Peyer's patch (tissue), 4 donors: ENCODE results near the gene LRRK2. TPM values are rescaled to one million over a fixed set of nuclear protein-coding genes. Genes with fewer than 3 reads are reported as not detected.
"Not testable (repeated sequence)": the region's sequence is repeated elsewhere in the genome, so short reads cannot be mapped to it uniquely, and the experiment has no call there.

Experiments
- DNase-seq, 3 donors: peaks; one replicate each; pipeline ENCODE4 v3.0.0-alpha.2; 2017 to 2019
- H3K27ac ChIP-seq, 4 donors: fragments of 200-600 bp; sonication (generic); one replicate each; pipeline ENCODE4 v1.5.1; 2016 to 2019
- H3K27me3 ChIP-seq, 2 donors: fragments of 200-600 bp; sonication (generic); one replicate each; pipeline ENCODE4 v1.5.1; 2019
- H3K36me3 ChIP-seq, 3 donors: fragments of 200-600 bp; sonication (generic); one replicate each; pipeline ENCODE4 v1.5.1; 2016 to 2019
- H3K4me1 ChIP-seq, 4 donors: fragments of 200-600 bp; sonication (generic); one replicate each; pipeline ENCODE4 v1.5.1; 2016 to 2019
- H3K4me3 ChIP-seq, 4 donors: fragments of 200-600 bp; sonication (generic); 1 replicate in 3 of 4; 2 replicates in 1 of 4; pipeline ENCODE4 v1.5.1; 2016 to 2019; ENCODE audit warnings: mild to moderate bottlenecking in 1 of 4
- H3K9me3 ChIP-seq, 4 donors: fragments of 200-600 bp; sonication (generic); one replicate each; pipeline ENCODE4 v1.5.1; 2016 to 2019; ENCODE audit warnings: mild to moderate bottlenecking in 1 of 4
- CTCF ChIP-seq, 6 experiments: fragments of 450-650 bp in 4 of 6; fragments of 200-600 bp in 2 of 6; sonication (generic) in 1 of 6; IDR thresholded peaks; one replicate each; pipeline ENCODE4 v1.5.1; 2017 to 2019; ENCODE audit warnings: antibody characterized with exemption in 6 of 6, mild to moderate bottlenecking in 3 of 6, moderate library complexity in 1 of 6
- POLR2A ChIP-seq, 2 donors: fragments of 450-650 bp; IDR thresholded peaks; one replicate each; pipeline ENCODE4 v1.5.1; 2017; ENCODE audit warnings: antibody characterized with exemption in 2 of 2, mild to moderate bottlenecking in 2 of 2, moderate library complexity in 2 of 2
- total RNA-seq, 4 donors: library from RNA; depleted of rRNA; stranded (reverse); fragments of >200 nt; gene quantifications; one replicate each; pipeline ENCODE4 v1.1.0, GENCODE V29; 2016

LRRK2 gene
- total RNA-seq, 4 donors from 2014 or later = 2.6 to 44.6 (median 4.9) TPM

- H3K27me3 ChIP-seq = no peaks in the 10 kb centered on the region
- no peaks in the 10 kb centered on the region for H3K9me3 ChIP-seq
- DNase-seq = no peak
- H3K4me1 ChIP-seq = no peaks in the 10 kb centered on the region
- H3K27ac ChIP-seq = no peak overlapping the region
- H3K4me3 ChIP-seq = no peak overlapping the region
- TF ChIP-seq CTCF (IDR thresholded peaks at IDR 0.05) = no peak
- TF ChIP-seq POLR2A (IDR thresholded peaks at IDR 0.05) = no peak
- H3K36me3 ChIP-seq = no peaks in the 10 kb centered on the region
These were observed 17.2 kb upstream of the LRRK2 start for GRCh38 chr12:40207551-40207950.

GRCh38 chr12:40208707-40209446 is 15.9 kb upstream of the LRRK2 start:
- no peak for TF ChIP-seq CTCF (IDR thresholded peaks at IDR 0.05)
- no peak for TF ChIP-seq POLR2A (IDR thresholded peaks at IDR 0.05)
- no peak overlapping the region for H3K4me3 ChIP-seq
- no peaks in the 10 kb centered on the region for H3K4me1 ChIP-seq
- no peaks in the 10 kb centered on the region for H3K9me3 ChIP-seq
- no peaks in the 10 kb centered on the region for H3K27me3 ChIP-seq
- peak in 2 of 3 donors; percentile 60 to 67 for DNase-seq
- peak overlapping the region in 2 of 4 donors; percentile 9 to 43 for H3K27ac ChIP-seq
- no peaks in the 10 kb centered on the region for H3K36me3 ChIP-seq

GRCh38 chr12:40209886-40210285 is 14.9 kb upstream of the LRRK2 start:
- no peak overlapping the region for H3K4me3 ChIP-seq
- H3K36me3 ChIP-seq = no peaks in the 10 kb centered on the region
- no peaks in the 10 kb centered on the region for H3K9me3 ChIP-seq
- peak overlapping the region in 1 of 4 donors; percentile 43 for H3K27ac ChIP-seq
- no peaks in the 10 kb centered on the region for H3K27me3 ChIP-seq
- no peaks in the 10 kb centered on the region for H3K4me1 ChIP-seq
- DNase-seq = no peak
- TF ChIP-seq POLR2A (IDR thresholded peaks at IDR 0.05) (no peak), CTCF (IDR thresholded peaks at IDR 0.05) (no peak)

GRCh38 chr12:40211186-40211585 is 13.6 kb upstream of the LRRK2 start:
- DNase-seq, H3K36me3 ChIP-seq, H3K9me3 ChIP-seq, H3K27me3 ChIP-seq, H3K4me3 ChIP-seq, H3K27ac ChIP-seq, H3K4me1 ChIP-seq: not testable (repeated sequence)

- Histone ChIP-seq H3K27me3 (no peaks in the 10 kb centered on the region), H3K27ac (no peak overlapping the region), H3K4me1 (no peaks in the 10 kb centered on the region), H3K9me3 (no peaks in the 10 kb centered on the region), H3K36me3 (no peaks in the 10 kb centered on the region), H3K4me3 (no peak overlapping the region)
- no peak for DNase-seq
- no peak for TF ChIP-seq POLR2A (IDR thresholded peaks at IDR 0.05)
- no peak for TF ChIP-seq CTCF (IDR thresholded peaks at IDR 0.05)
These were observed 12.2 kb upstream of the LRRK2 start for GRCh38 chr12:40212566-40212965.

GRCh38 chr12:40215982-40216381 is 8.8 kb upstream of the LRRK2 start:
- no peak for TF ChIP-seq CTCF (IDR thresholded peaks at IDR 0.05)
- no peak for TF ChIP-seq POLR2A (IDR thresholded peaks at IDR 0.05)
- Histone ChIP-seq H3K4me3 (no peak overlapping the region), H3K36me3 (no peaks in the 10 kb centered on the region), H3K9me3 (no peaks in the 10 kb centered on the region), H3K4me1 (no peaks in the 10 kb centered on the region), H3K27me3 (no peaks in the 10 kb centered on the region), H3K27ac (no peak overlapping the region)
- DNase-seq = no peak
